Measurements from ENCODE around the gene DNAH17. TPM values are rescaled to one million over a fixed set of nuclear protein-coding genes. Genes with fewer than 3 reads are reported as not detected.
A peak's percentile ranks its signal among the peaks of the same experiment; 100 is the strongest.

DNAH17 gene
- total RNA-seq, 2 donors from 2014 or later, result 0.13 to 0.64 TPM

DNA sequence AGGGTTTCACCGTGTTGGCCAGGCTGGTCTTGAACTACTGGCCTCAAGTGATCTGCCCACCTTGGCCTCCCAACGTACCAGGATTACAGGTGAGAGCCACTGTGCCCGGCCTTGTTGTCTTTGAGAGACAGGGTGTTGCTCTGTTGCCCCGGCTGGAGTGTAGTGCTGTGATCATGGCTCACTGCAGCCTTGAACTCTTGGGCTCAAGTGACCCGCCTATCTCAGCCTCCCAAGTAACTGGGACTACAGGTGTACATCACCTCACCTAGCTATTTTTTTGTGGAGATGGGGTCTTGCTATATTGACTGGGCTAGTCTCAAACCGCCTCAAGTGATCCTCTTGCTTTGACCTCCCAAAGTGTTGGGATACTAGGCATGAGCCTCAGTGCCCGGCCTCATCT is 130.4 kb downstream of the DNAH17 start:
- Histone ChIP-seq H3K36me3 (ENCODE audit: control insufficient read depth, insufficient read depth, low read length) (no peaks in the 10 kb centered on the region), H3K4me3 (ENCODE audit: low read length) (no peak overlapping the region), H3K4me1 (ENCODE audit: control insufficient read depth, insufficient read depth, low read length) (no peaks in the 10 kb centered on the region), H3K27ac (ENCODE audit: low read depth, low read length) (no peak overlapping the region), H3K9me3 (ENCODE audit: control insufficient read depth, low read length) (no peaks in the 10 kb centered on the region), H3K9ac (ENCODE audit: extremely low read depth, low read length, poor library complexity, severe bottlenecking) (no peak overlapping the region), H3K27me3 (ENCODE audit: control insufficient read depth, insufficient read depth, low read length, poor library complexity, severe bottlenecking) (no peaks in the 10 kb centered on the region)
- peak; percentile 35 for DNase-seq
- 82 to 92% methylated on average over 5 to 7 of the region's 7 CpGs for WGBS, 2 experiments (ENCODE audit: insufficient coverage in 1 of 2, insufficient read length in 1 of 2)
- Mint-ChIP-seq H3K27me3 (ENCODE audit: insufficient read depth) (no peaks in the 10 kb centered on the region), H3K4me3 (no peak overlapping the region), H3K9me3 (no peaks in the 10 kb centered on the region), H3K36me3 (ENCODE audit: low read depth) (no peaks in the 10 kb centered on the region), H3K4me1 (no peaks in the 10 kb centered on the region), H3K27ac (no peak overlapping the region)
- TF ChIP-seq, protein P1, sequence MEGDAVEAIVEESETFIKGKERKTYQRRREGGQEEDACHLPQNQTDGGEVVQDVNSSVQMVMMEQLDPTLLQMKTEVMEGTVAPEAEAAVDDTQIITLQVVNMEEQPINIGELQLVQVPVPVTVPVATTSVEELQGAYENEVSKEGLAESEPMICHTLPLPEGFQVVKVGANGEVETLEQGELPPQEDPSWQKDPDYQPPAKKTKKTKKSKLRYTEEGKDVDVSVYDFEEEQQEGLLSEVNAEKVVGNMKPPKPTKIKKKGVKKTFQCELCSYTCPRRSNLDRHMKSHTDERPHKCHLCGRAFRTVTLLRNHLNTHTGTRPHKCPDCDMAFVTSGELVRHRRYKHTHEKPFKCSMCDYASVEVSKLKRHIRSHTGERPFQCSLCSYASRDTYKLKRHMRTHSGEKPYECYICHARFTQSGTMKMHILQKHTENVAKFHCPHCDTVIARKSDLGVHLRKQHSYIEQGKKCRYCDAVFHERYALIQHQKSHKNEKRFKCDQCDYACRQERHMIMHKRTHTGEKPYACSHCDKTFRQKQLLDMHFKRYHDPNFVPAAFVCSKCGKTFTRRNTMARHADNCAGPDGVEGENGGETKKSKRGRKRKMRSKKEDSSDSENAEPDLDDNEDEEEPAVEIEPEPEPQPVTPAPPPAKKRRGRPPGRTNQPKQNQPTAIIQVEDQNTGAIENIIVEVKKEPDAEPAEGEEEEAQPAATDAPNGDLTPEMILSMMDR (conservative IDR thresholded peaks at IDR 0.05), result no peak

DNA sequence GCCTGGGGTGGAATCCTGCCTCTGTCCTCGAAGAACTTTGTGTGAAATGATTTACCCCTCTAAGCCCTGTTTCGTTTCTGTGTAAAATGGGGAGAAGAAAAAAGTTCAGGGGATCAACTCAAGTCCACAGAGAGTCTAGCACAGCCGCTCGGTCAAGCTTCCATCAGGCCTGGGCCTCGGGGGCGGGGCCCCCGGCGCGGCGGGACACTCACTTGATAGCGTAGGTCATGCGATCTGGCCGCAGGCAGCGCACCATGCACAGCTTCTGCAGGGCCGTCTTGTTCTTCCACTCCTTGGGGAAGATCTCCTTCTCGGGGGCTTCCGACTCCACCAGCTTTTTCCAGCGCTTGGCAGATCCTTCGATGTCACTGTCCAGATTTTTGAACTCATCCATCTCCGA is 132.8 kb downstream of the DNAH17 start:
- Histone ChIP-seq H3K9me3 (ENCODE audit: control insufficient read depth, low read length) (no peaks in the 10 kb centered on the region), H3K4me3 (ENCODE audit: low read length) (no peak overlapping the region), H3K4me1 (ENCODE audit: control insufficient read depth, insufficient read depth, low read length) (no peaks in the 10 kb centered on the region), H3K27me3 (ENCODE audit: control insufficient read depth, insufficient read depth, low read length, poor library complexity, severe bottlenecking) (no peaks in the 10 kb centered on the region), H3K27ac (ENCODE audit: low read depth, low read length) (no peak overlapping the region), H3K36me3 (ENCODE audit: control insufficient read depth, insufficient read depth, low read length) (no peaks in the 10 kb centered on the region), H3K9ac (ENCODE audit: extremely low read depth, low read length, poor library complexity, severe bottlenecking) (no peak overlapping the region)
- H3K9me3 Mint-ChIP-seq, result no peaks in the 10 kb centered on the region
- H3K4me3 Mint-ChIP-seq, result no peak overlapping the region
- no peak overlapping the region for H3K27ac Mint-ChIP-seq
- H3K36me3 Mint-ChIP-seq (ENCODE audit: low read depth), result no peaks in the 10 kb centered on the region
- WGBS, 2 experiments (ENCODE audit: insufficient coverage in 1 of 2, insufficient read length in 1 of 2), result 94 to 95% methylated on average over 11 to 20 of the region's 20 CpGs
- no peaks in the 10 kb centered on the region for H3K27me3 Mint-ChIP-seq (ENCODE audit: insufficient read depth)
- TF ChIP-seq, protein P1 (conservative IDR thresholded peaks at IDR 0.05), result no peak
- no peak for DNase-seq
- H3K4me1 Mint-ChIP-seq, result no peaks in the 10 kb centered on the region

DNA sequence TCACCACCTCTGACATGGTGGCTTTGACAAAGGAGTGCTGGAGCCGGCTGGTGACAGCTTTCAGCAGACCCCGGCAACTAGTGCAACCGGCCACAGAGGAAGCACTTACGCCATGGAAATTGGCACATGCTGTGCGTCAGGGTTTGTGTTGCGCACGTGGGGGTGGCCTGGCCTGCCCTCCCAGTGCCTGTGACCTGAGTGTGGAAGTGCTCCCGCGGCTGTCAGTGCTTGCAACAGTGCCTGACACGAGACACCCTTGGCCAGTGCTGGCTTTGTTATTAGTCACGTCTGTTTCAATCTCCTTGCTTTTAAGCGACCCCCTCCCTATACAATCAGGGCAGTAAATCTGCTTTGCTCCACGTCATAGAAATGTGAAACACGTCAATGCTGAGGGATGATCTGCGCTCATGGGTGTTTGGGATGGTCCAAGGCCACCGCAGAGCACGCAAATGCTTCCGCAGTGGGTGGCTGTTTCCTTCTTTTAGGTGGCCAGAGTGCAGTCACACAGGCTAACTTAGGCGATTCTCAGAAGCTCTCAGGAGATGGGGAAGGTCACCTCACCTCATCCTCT is 134.5 kb downstream of the DNAH17 start:
- Mint-ChIP-seq H3K9me3 (peaks cover 7% of the 10 kb centered on the region), H3K27me3 (ENCODE audit: insufficient read depth) (no peaks in the 10 kb centered on the region), H3K4me1 (no peaks in the 10 kb centered on the region), H3K27ac (no peak overlapping the region), H3K4me3 (no peak overlapping the region), H3K36me3 (ENCODE audit: low read depth) (no peaks in the 10 kb centered on the region)
- Histone ChIP-seq H3K9me3 (ENCODE audit: control insufficient read depth, low read length) (no peaks in the 10 kb centered on the region), H3K27ac (ENCODE audit: low read depth, low read length) (no peak overlapping the region), H3K27me3 (ENCODE audit: control insufficient read depth, insufficient read depth, low read length, poor library complexity, severe bottlenecking) (no peaks in the 10 kb centered on the region), H3K4me3 (ENCODE audit: low read length) (no peak overlapping the region), H3K36me3 (ENCODE audit: control insufficient read depth, insufficient read depth, low read length) (no peaks in the 10 kb centered on the region), H3K4me1 (ENCODE audit: control insufficient read depth, insufficient read depth, low read length) (no peaks in the 10 kb centered on the region), H3K9ac (ENCODE audit: extremely low read depth, low read length, poor library complexity, severe bottlenecking) (no peak overlapping the region)
- TF ChIP-seq, protein P1 (conservative IDR thresholded peaks at IDR 0.05), result no peak
- peak; percentile 43 for DNase-seq
- WGBS, 2 experiments (ENCODE audit: insufficient coverage in 1 of 2, insufficient read length in 1 of 2), result 83 to 84% methylated on average over 18 to 19 of the region's 19 CpGs

Measured in endodermal cell (in vitro differentiated cells).